ENCODE data around the gene TTC28. TPM values are rescaled to one million over a fixed set of nuclear protein-coding genes. Genes with fewer than 3 reads are reported as not detected.
"Not testable (repeated sequence)": the region's sequence is repeated elsewhere in the genome, so short reads cannot be mapped to it uniquely, and the experiment has no call there.

Gene TTC28
- total and polyA plus RNA-seq, 2 donors (not counting 1 experiment from before 2014, with no cell fraction given) = 8.2 to 31.4 TPM

- H2AFZ ChIP-seq (ENCODE audit: low read length); H3K27me3 ChIP-seq (ENCODE audit: control insufficient read depth, insufficient read depth, low read length); H3K79me2 ChIP-seq (ENCODE audit: control insufficient read depth, insufficient read depth, low read length); H3K27ac ChIP-seq (ENCODE audit: insufficient read depth, low read length); H3K4me3 ChIP-seq (replicated peaks in 1 of 4; ENCODE audit: control extremely low read depth in 1 of 4, insufficient read depth in 1 of 4, low read depth in 3 of 4, low read length in 4 of 4); H3K4me2 ChIP-seq (ENCODE audit: extremely low read depth, insufficient read depth, low read length); H3K9me3 ChIP-seq (ENCODE audit: control insufficient read depth, insufficient read depth, low read depth, low read length); H3K9ac ChIP-seq (ENCODE audit: insufficient read depth, low read length); H3K4me1 ChIP-seq (ENCODE audit: control insufficient read depth, extremely low read depth, insufficient read depth, low read length); H4K20me1 ChIP-seq (ENCODE audit: control insufficient read depth, extremely low read depth, insufficient read depth, low read length); H3K36me3 ChIP-seq (ENCODE audit: control insufficient read depth, insufficient read depth, low read length): not testable (repeated sequence)
- DNase-seq (ENCODE audit: low read depth in 2 of 2) = peak; percentile 12 to 39
These were observed 1.3 kb upstream of the TTC28 start for GRCh38 chr22:28680813-28681490.

- not testable (repeated sequence) for H3K27me3 ChIP-seq (ENCODE audit: control insufficient read depth, insufficient read depth, low read length); H3K36me3 ChIP-seq (ENCODE audit: control insufficient read depth, insufficient read depth, low read length); H4K20me1 ChIP-seq (ENCODE audit: control insufficient read depth, extremely low read depth, insufficient read depth, low read length); H3K9me3 ChIP-seq (ENCODE audit: control insufficient read depth, insufficient read depth, low read depth, low read length); H3K79me2 ChIP-seq (ENCODE audit: control insufficient read depth, insufficient read depth, low read length); H3K4me1 ChIP-seq (ENCODE audit: control insufficient read depth, extremely low read depth, insufficient read depth, low read length)
- H3K9ac ChIP-seq (ENCODE audit: insufficient read depth, low read length) = peak overlapping the region; percentile 77
- H2AFZ ChIP-seq (ENCODE audit: low read length) = peak overlapping the region; percentile 87
- H3K4me2 ChIP-seq (ENCODE audit: extremely low read depth, insufficient read depth, low read length) = peak overlapping the region; percentile 54
- peak overlapping the region; percentile 69 to 90 (median 79) for H3K4me3 ChIP-seq (replicated peaks in 1 of 4; ENCODE audit: control extremely low read depth in 1 of 4, insufficient read depth in 1 of 4, low read depth in 3 of 4, low read length in 4 of 4)
- DNase-seq (ENCODE audit: low read depth in 2 of 2) = peak in 1 of 2 donors; percentile 2
- peak overlapping the region; percentile 61 for H3K27ac ChIP-seq (ENCODE audit: insufficient read depth, low read length)
These were observed 646 bp downstream of the TTC28 start for GRCh38 chr22:28678778-28679610.

GRCh38 chr22:28678170-28678569 is 1.5 kb downstream of the TTC28 start:
- H3K4me3 ChIP-seq (replicated peaks in 1 of 4; ENCODE audit: control extremely low read depth in 1 of 4, insufficient read depth in 1 of 4, low read depth in 3 of 4, low read length in 4 of 4) = peak overlapping the region in 2 of 4 experiments; percentile 25 to 69

GRCh38 chr22:28674121-28674563 is 5.5 kb downstream of the TTC28 start:
- no peak overlapping the region for H3K4me2 ChIP-seq (ENCODE audit: extremely low read depth, insufficient read depth, low read length)

More at GRCh38 chr22:28678170-28678569, 1.5 kb downstream of the TTC28 start:
- DNase-seq (ENCODE audit: low read depth in 2 of 2); H3K27ac ChIP-seq (ENCODE audit: insufficient read depth, low read length); H2AFZ ChIP-seq (ENCODE audit: low read length); H3K79me2 ChIP-seq (ENCODE audit: control insufficient read depth, insufficient read depth, low read length); H3K4me1 ChIP-seq (ENCODE audit: control insufficient read depth, extremely low read depth, insufficient read depth, low read length); H4K20me1 ChIP-seq (ENCODE audit: control insufficient read depth, extremely low read depth, insufficient read depth, low read length); H3K9ac ChIP-seq (ENCODE audit: insufficient read depth, low read length); H3K4me2 ChIP-seq (ENCODE audit: extremely low read depth, insufficient read depth, low read length); H3K9me3 ChIP-seq (ENCODE audit: control insufficient read depth, insufficient read depth, low read depth, low read length); H3K36me3 ChIP-seq (ENCODE audit: control insufficient read depth, insufficient read depth, low read length); H3K27me3 ChIP-seq (ENCODE audit: control insufficient read depth, insufficient read depth, low read length): not testable (repeated sequence)

More at GRCh38 chr22:28674121-28674563, 5.5 kb downstream of the TTC28 start:
- TF ChIP-seq EZH2 (IDR thresholded peaks at IDR 0.05; ENCODE audit: low read length, missing control alignments) (no peak), CTCF (conservative IDR thresholded peaks at IDR 0.05 in 1 of 2, IDR thresholded peaks at IDR 0.05 in 1 of 2; ENCODE audit: low read depth in 1 of 2, low read length in 2 of 2) (no peak)
- Histone ChIP-seq H3K79me2 (ENCODE audit: control insufficient read depth, insufficient read depth, low read length) (no peaks in the 10 kb centered on the region), H3K4me1 (ENCODE audit: control insufficient read depth, extremely low read depth, insufficient read depth, low read length) (peaks cover 2% of the 10 kb centered on the region), H3K4me3 (replicated peaks in 1 of 4; ENCODE audit: control extremely low read depth in 1 of 4, insufficient read depth in 1 of 4, low read depth in 3 of 4, low read length in 4 of 4) (no peak overlapping the region), H3K36me3 (ENCODE audit: control insufficient read depth, insufficient read depth, low read length) (no peaks in the 10 kb centered on the region), H3K9me3 (ENCODE audit: control insufficient read depth, insufficient read depth, low read depth, low read length) (no peaks in the 10 kb centered on the region), H4K20me1 (ENCODE audit: control insufficient read depth, extremely low read depth, insufficient read depth, low read length) (no peaks in the 10 kb centered on the region), H2AFZ (ENCODE audit: low read length) (no peak overlapping the region), H3K9ac (ENCODE audit: insufficient read depth, low read length) (no peak overlapping the region), H3K27me3 (ENCODE audit: control insufficient read depth, insufficient read depth, low read length) (no peaks in the 10 kb centered on the region), H3K27ac (ENCODE audit: insufficient read depth, low read length) (no peak overlapping the region)
- DNase-seq (ENCODE audit: low read depth in 2 of 2) = peak; percentile 61 to 72
